Naive thymus-derived CD4-positive, alpha-beta T cell (primary cell): ENCODE data around the gene CCDC88A. TPM values are rescaled to one million over a fixed set of nuclear protein-coding genes. Genes with fewer than 3 reads are reported as not detected.

Source experiments
- ATAC-seq: fragments of 150-1000 bp; cut with Tn5 transposase; 2 replicates; pipeline ENCODE4 v1.10.0; 2021; ENCODE audit warnings: mild to moderate bottlenecking, moderate library complexity
- CTCF ChIA-PET: fragments of 350-600 bp; sonication (Branson Sonifier 250); formaldehyde crosslinking; loops from one replicate; lab custom pipeline; 2021; ENCODE audit warnings: antibody characterized with exemption; lab: Charles Lee
- POLR2A ChIA-PET: fragments of 350-600 bp; sonication (Branson Sonifier 250); formaldehyde crosslinking; loops from one replicate; lab custom pipeline; 2021; ENCODE audit warnings: antibody characterized with exemption, inconsistent platforms; lab: Charles Lee
- DNase-seq, 9 donors: peaks; one replicate each; pipeline versions ENCODE4 v3.0.0 to v3.0.0-alpha.2; 2020 to 2022; ENCODE audit warnings: mixed read lengths in 1 of 9
- H3K27ac ChIP-seq: one replicate; pipeline ENCODE4 v1.7.0; 2013; ENCODE audit warnings: mild to moderate bottlenecking, low read depth, low read length, moderate library complexity
- H3K27me3 ChIP-seq, 2 donors: one replicate each; pipeline ENCODE4 v1.7.0; 2013; ENCODE audit warnings: low read length in 2 of 2, mild to moderate bottlenecking in 2 of 2, moderate library complexity in 2 of 2; ENCODE audit not compliant: control insufficient read depth in 2 of 2, insufficient read depth in 2 of 2
- H3K36me3 ChIP-seq, 3 experiments: 1 replicate in 2 of 3; 2 replicates in 1 of 3; pipeline ENCODE4 v1.7.0; 2013; ENCODE audit warnings: low read length in 3 of 3, mild to moderate bottlenecking in 3 of 3, moderate library complexity in 1 of 3; ENCODE audit not compliant: insufficient read depth in 3 of 3, control insufficient read depth in 2 of 3
- H3K4me1 ChIP-seq, 2 donors: one replicate each; pipeline ENCODE4 v1.7.0; 2013; ENCODE audit warnings: low read length in 2 of 2, mild to moderate bottlenecking in 2 of 2, moderate library complexity in 1 of 2; ENCODE audit not compliant: control insufficient read depth in 2 of 2, insufficient read depth in 2 of 2
- H3K4me3 ChIP-seq: 2 replicates; pipeline ENCODE4 v1.7.0; 2013; ENCODE audit warnings: mild to moderate bottlenecking, low read length
- H3K9me3 ChIP-seq, 3 experiments: 1 replicate in 2 of 3; 2 replicates in 1 of 3; pipeline ENCODE4 v1.7.0; 2013; ENCODE audit warnings: low read length in 3 of 3; ENCODE audit not compliant: control insufficient read depth in 2 of 3
- H3K27ac Mint-ChIP-seq, 9 donors: one replicate each; pipeline ENCODE4 v1.8.0; 2020 to 2022; ENCODE audit warnings: mixed read lengths in 9 of 9, mild to moderate bottlenecking in 8 of 9, moderate library complexity in 5 of 9, inconsistent platforms in 2 of 9
- H3K27me3 Mint-ChIP-seq, 5 donors: one replicate each; pipeline ENCODE4 v1.8.0; 2021 to 2022; ENCODE audit warnings: mixed read lengths in 5 of 5, mild to moderate bottlenecking in 1 of 5
- H3K36me3 Mint-ChIP-seq, 5 donors: one replicate each; pipeline ENCODE4 v1.8.0; 2020 to 2022; ENCODE audit warnings: mixed read lengths in 5 of 5, mild to moderate bottlenecking in 3 of 5, inconsistent platforms in 1 of 5
- H3K4me1 Mint-ChIP-seq, 7 donors: one replicate each; pipeline ENCODE4 v1.8.0; 2020 to 2022; ENCODE audit warnings: mixed read lengths in 7 of 7, mild to moderate bottlenecking in 3 of 7, inconsistent platforms in 1 of 7
- H3K4me3 Mint-ChIP-seq, 10 donors: one replicate each; pipeline ENCODE4 v1.8.0; 2020 to 2022; ENCODE audit warnings: mild to moderate bottlenecking in 10 of 10, mixed read lengths in 10 of 10, moderate library complexity in 6 of 10, inconsistent platforms in 2 of 10
- H3K9me3 Mint-ChIP-seq, 11 donors: one replicate each; pipeline ENCODE4 v1.8.0; 2020 to 2022; ENCODE audit warnings: mixed read lengths in 11 of 11, mild to moderate bottlenecking in 4 of 11, inconsistent platforms in 1 of 11, moderate library complexity in 1 of 11
- intact Hi-C, 2 donors: fragments of 100-400 bp; cut with micrococcal nuclease; formaldehyde crosslinking; loops; one replicate each; pipeline ENCODE4 v1.15.1; 2023
- polyA plus RNA-seq, 2 donors: library from polyadenylated mRNA; unstranded; fragments of 300-500 nt; fragmentation: Illumina TruSeq; gene quantifications; one replicate each; pipeline ENCODE4 v1.2.3, GENCODE V29; 2021
- total RNA-seq, 6 experiments: library from RNA in 5 of 6; stranded (reverse) in 5 of 6; gene quantifications; 1 replicate in 5 of 6; 2 replicates in 1 of 6; pipeline ENCODE4 v1.2.3 and lab custom pipeline; 2021 to 2026

The CCDC88A gene
- total and polyA plus RNA-seq, 7 experiments from 2014 or later, result 1.2 to 53.3 (median 15.9) TPM

DNA sequence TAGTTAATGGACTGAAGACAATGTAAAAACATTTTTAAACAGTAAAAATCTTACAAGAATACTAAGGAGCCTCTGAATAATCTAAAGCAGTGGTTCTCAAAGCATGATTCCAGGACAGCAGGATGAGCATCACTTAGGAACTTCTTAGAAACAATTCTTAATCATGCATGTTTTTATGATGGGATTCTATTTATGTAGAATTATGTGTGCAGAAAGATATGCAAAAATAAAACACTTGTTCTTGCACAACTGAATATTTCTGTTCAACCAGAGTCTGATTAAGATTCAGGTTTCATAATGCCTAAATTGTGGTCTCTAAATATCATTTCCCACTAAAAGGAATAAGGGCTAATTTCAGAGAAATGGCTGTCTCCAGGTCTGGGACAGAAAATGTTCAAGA is 81.4 kb downstream of the CCDC88A start:
- ATAC-seq (no peak), DNase-seq (no peak)
- no peaks in the 10 kb centered on the region for H3K4me1 ChIP-seq
- Mint-ChIP-seq H3K27ac (no peak overlapping the region), H3K36me3 (peaks cover 0 to 12% (median 0%) of the 10 kb centered on the region in 5 donors), H3K9me3 (no peaks in the 10 kb centered on the region), H3K4me3 (no peak overlapping the region), H3K27me3 (no peaks in the 10 kb centered on the region), H3K4me1 (peaks cover 0 to 2% (median 0%) of the 10 kb centered on the region in 7 donors)
- no peaks in the 10 kb centered on the region for H3K9me3 ChIP-seq
- H3K36me3 ChIP-seq, result no peaks in the 10 kb centered on the region
- H3K4me3 ChIP-seq, result no peak overlapping the region
- no peak overlapping the region for H3K27ac ChIP-seq
- POLR2A ChIA-PET, result no interaction called here
- intact Hi-C loops, result no loop called here
- no peaks in the 10 kb centered on the region for H3K27me3 ChIP-seq
- CTCF ChIA-PET, result interaction anchor here (0.5 kb wide), 1 partner anchor 14 kb away, joined by 4 read pairs; no protein-coding TSS in a partner anchor

DNA sequence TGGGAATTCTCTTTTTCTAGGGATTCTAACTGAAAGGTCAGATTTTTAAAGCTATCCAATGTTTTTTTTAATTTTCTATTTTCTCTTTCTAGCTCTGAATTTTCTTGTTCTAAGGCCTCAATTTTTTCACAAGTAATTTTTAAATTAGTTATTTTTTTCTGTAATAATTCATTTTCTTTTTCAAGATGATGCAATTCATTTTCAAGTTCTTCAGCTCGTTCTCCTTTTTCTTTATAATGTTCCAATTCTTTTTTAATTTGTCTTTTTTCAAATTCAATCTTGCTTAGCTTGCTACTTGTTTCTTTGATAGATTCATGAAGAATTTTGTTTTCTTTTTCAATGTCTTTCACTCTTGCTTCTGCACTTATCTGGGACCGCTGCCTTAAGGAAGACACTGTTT is 84.9 kb downstream of the CCDC88A start:
- CTCF ChIA-PET, result interaction anchor here (0.8 kb wide), 1 partner anchor 117 kb away, joined by 3 read pairs; no protein-coding TSS in a partner anchor
- peaks cover 0 to 19% (median 4%) of the 10 kb centered on the region in 5 donors for H3K36me3 Mint-ChIP-seq
- POLR2A ChIA-PET, result no interaction called here
- Histone ChIP-seq H3K4me1 (no peaks in the 10 kb centered on the region), H3K4me3 (no peak overlapping the region), H3K27me3 (no peaks in the 10 kb centered on the region), H3K27ac (no peak overlapping the region), H3K36me3 (no peaks in the 10 kb centered on the region), H3K9me3 (no peaks in the 10 kb centered on the region)
- no peak for ATAC-seq
- intact Hi-C loops, result no loop called here
- no peak for DNase-seq
- H3K9me3 Mint-ChIP-seq, result no peaks in the 10 kb centered on the region
- peaks cover 0 to 2% (median 0%) of the 10 kb centered on the region in 7 donors for H3K4me1 Mint-ChIP-seq
- H3K4me3 Mint-ChIP-seq, result no peak overlapping the region
- no peak overlapping the region for H3K27ac Mint-ChIP-seq
- H3K27me3 Mint-ChIP-seq, result no peaks in the 10 kb centered on the region

DNA sequence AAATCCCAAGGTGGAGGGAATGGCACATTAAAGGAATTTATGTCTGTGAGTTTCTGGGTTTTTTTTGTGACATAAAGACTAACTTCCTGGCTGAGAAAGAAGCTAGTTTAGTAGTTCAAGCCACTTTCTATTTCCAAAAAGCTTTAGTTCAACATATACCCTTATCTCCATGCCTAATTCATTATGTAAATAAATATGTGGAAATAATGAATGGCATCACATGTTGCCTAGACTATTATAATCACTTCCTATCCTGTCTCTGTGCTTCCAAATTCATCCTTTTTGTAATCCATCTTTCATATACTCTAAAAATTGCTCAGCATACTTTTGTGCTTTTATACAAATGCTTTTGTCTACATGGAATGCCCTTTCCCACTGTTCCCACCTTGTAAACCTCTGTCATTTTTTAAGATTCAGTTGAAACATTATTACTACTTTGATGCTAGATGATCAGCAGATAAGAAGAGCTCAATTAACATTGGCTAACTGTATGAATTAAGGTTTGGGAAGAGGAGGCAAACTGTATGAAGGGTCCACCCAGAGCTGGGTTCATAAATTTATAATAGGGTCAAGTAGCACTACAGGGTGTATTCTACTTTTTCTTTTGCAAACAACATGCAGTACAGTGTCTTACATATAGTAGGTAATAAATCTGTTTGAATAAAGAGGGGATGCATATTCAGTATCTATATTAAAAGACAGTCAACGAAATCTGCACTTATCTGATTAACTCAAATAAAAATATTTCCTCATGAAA is 88.9 kb downstream of the CCDC88A start:
- Mint-ChIP-seq H3K4me1 (no peaks in the 10 kb centered on the region), H3K9me3 (peaks cover 0 to 4% (median 0%) of the 10 kb centered on the region in 11 donors), H3K27me3 (no peaks in the 10 kb centered on the region), H3K4me3 (no peak overlapping the region), H3K27ac (no peak overlapping the region), H3K36me3 (peaks cover 0 to 45% (median 18%) of the 10 kb centered on the region in 5 donors)
- no peaks in the 10 kb centered on the region for H3K9me3 ChIP-seq
- H3K27me3 ChIP-seq, result no peaks in the 10 kb centered on the region
- intact Hi-C loops, result no loop called here
- ChIA-PET CTCF (interaction anchor here (0.7 kb wide), 1 partner anchor 129 kb away, joined by 3 read pairs; no protein-coding TSS in a partner anchor), POLR2A (interaction anchor here (0.6 kb wide), 1 partner anchor 121 kb away, joined by 3 read pairs; no protein-coding TSS in a partner anchor)
- no peaks in the 10 kb centered on the region for H3K36me3 ChIP-seq
- no peak for DNase-seq
- H3K27ac ChIP-seq, result no peak overlapping the region
- ATAC-seq, result no peak
- H3K4me3 ChIP-seq, result no peak overlapping the region
- H3K4me1 ChIP-seq, result no peaks in the 10 kb centered on the region

DNA sequence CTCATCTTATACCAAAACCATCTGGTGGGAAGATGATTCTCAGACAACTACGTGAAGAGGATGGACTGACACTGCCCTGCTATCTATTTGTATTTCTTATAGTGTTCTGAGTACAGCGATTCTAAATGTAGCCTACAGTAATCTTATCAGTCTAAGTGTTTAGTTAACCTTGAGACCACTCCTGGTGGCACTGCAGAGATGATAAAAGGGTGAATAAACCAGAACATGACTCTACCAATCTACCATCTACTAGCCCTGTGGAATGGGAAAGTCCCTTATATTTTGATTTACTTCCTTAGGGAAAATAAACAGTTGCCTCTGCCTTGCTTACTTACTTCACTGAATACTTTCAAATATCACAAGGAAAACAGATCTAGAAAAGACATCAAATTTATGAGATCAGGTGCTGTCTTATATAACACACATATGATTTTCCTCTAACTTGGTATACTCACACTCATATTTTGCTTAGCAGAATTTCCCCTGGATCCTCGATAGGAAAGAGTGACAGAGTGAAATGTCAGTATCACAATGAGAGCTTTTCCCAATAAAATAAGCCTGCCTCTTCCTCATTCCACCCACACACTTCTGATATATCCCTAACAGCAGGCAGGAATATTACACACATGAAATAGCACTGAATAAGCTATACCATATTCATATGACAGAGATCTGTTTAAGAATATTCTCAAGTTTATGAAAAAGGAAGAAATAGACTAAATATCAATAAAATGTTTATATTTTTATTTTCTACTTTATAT is 92.0 kb downstream of the CCDC88A start:
- POLR2A ChIA-PET, result interaction anchor here (0.7 kb wide), 1 partner anchor 215 kb away, joined by 3 read pairs; no protein-coding TSS in a partner anchor
- no peaks in the 10 kb centered on the region for H3K4me1 Mint-ChIP-seq
- Histone ChIP-seq H3K4me1 (no peaks in the 10 kb centered on the region), H3K36me3 (no peaks in the 10 kb centered on the region), H3K27ac (no peak overlapping the region), H3K4me3 (no peak overlapping the region), H3K27me3 (no peaks in the 10 kb centered on the region), H3K9me3 (no peaks in the 10 kb centered on the region)
- DNase-seq (no peak), ATAC-seq (no peak)
- CTCF ChIA-PET, result no interaction called here
- H3K4me3 Mint-ChIP-seq, result no peak overlapping the region
- H3K27me3 Mint-ChIP-seq, result no peaks in the 10 kb centered on the region
- intact Hi-C loops, result no loop called here
- H3K27ac Mint-ChIP-seq, result no peak overlapping the region
- peaks cover 0 to 40% (median 20%) of the 10 kb centered on the region in 5 donors for H3K36me3 Mint-ChIP-seq
- H3K9me3 Mint-ChIP-seq, result peaks cover 0 to 4% (median 0%) of the 10 kb centered on the region in 11 donors

DNA sequence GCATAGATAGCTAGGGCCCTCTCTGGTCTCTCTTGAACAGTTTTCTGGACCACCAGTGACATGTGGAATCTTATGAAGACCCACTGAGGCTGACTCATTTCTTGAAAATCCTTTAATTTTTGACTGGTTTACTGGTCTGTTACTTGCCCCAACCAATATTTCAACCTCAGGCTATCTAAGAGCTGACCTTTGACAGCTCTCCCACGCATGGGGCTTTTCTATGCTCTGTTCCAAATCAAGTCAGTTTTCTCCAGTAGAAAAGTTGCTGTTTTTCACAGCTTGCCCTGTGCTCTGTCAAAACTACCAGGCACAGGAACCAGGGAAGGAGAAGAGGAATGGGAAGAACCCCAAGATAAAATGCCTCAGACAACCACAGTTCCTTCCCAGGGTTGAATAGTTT is 104.7 kb downstream of the CCDC88A start:
- Mint-ChIP-seq H3K9me3 (no peaks in the 10 kb centered on the region), H3K4me3 (no peak overlapping the region), H3K27ac (no peak overlapping the region), H3K27me3 (no peaks in the 10 kb centered on the region), H3K36me3 (peaks cover 0 to 31% (median 11%) of the 10 kb centered on the region in 5 donors), H3K4me1 (peaks cover 0 to 5% (median 0%) of the 10 kb centered on the region in 7 donors)
- Histone ChIP-seq H3K36me3 (peaks cover 0 to 3% (median 0%) of the 10 kb centered on the region in 3 experiments), H3K4me3 (no peak overlapping the region), H3K9me3 (no peaks in the 10 kb centered on the region), H3K27me3 (no peaks in the 10 kb centered on the region), H3K27ac (no peak overlapping the region), H3K4me1 (no peaks in the 10 kb centered on the region)
- CTCF ChIA-PET, result interaction anchor here (0.6 kb wide), 1 partner anchor 263 kb away, joined by 6 read pairs; no protein-coding TSS in a partner anchor
- POLR2A ChIA-PET, result no interaction called here
- intact Hi-C loops, result no loop called here
- DNase-seq (no peak), ATAC-seq (no peak)

DNA sequence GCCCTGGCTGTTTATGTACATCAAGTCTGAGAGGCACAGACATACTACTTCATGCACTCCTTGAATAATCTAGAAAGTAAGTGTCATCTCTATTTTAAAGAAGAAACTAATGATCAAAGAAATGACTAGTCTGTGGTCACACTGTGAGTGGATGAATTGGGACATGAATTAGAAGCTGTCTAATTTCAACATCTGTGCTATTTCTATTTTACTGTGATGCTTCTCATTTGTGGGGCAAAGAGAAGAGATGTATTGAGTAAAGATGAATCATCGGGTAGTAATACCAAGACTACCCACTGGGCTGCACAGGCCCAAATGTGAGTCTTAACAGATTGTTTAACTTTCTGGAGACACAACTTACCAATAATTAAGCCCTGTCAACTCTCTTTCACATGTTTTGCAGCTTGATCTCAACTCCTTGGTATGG is 108.2 kb downstream of the CCDC88A start:
- Mint-ChIP-seq H3K36me3 (peaks cover 0 to 23% (median 14%) of the 10 kb centered on the region in 5 donors), H3K9me3 (no peaks in the 10 kb centered on the region), H3K27me3 (no peaks in the 10 kb centered on the region), H3K27ac (peak overlapping the region in 1 of 9 donors; percentile 67), H3K4me3 (no peak overlapping the region), H3K4me1 (peaks cover 0 to 10% (median 0%) of the 10 kb centered on the region in 7 donors)
- DNase-seq (no peak), ATAC-seq (peak; percentile 58)
- no peaks in the 10 kb centered on the region for H3K9me3 ChIP-seq
- ChIA-PET POLR2A (no interaction called here), CTCF (no interaction called here)
- H3K27ac ChIP-seq, result no peak overlapping the region
- H3K27me3 ChIP-seq, result no peaks in the 10 kb centered on the region
- H3K36me3 ChIP-seq, result no peaks in the 10 kb centered on the region
- H3K4me1 ChIP-seq, result no peaks in the 10 kb centered on the region
- no peak overlapping the region for H3K4me3 ChIP-seq
- intact Hi-C loops, result no loop called here
